Stimulated activated CD4-positive, alpha-beta T cell treated with anti-CD3 and anti-CD28 coated beads, Interleukin-2, amount 100 ng/mL, for 48 hours (primary cell): Measurements from ENCODE around the gene SMARCD1.

Experiments used
- DNase-seq, 2 donors: peaks; one replicate each; pipeline ENCODE4 v3.0.0-alpha.2; 2020

The SMARCD1 gene

GRCh38 chr12:50084775-50085614 is at the start of gene SMARCD1:
Gene SMARCD1 (plus strand): TSS chr12:50085342. CDS start chr12:50085370, 28 bp downstream.
- peak; percentile 75 to 79 for DNase-seq

- DNase-seq, result no peak
Observed at GRCh38 chr12:50038336-50038735, 46.8 kb upstream of the SMARCD1 start.

GRCh38 chr12:50039151-50039835 is 45.8 kb upstream of the SMARCD1 start:
- peak; percentile 93 to 97 for DNase-seq

GRCh38 chr12:50040657-50041056 is 44.5 kb upstream of the SMARCD1 start:
- no peak for DNase-seq

- DNase-seq, result no peak
Observed at GRCh38 chr12:50041062-50041860, 43.9 kb upstream of the SMARCD1 start.

- DNase-seq, result no peak
Observed at GRCh38 chr12:50041962-50042361, 43.2 kb upstream of the SMARCD1 start.

GRCh38 chr12:50042693-50043092 is 42.4 kb upstream of the SMARCD1 start:
- no peak for DNase-seq

- no peak for DNase-seq
Observed at GRCh38 chr12:50043308-50043707, 41.8 kb upstream of the SMARCD1 start.

GRCh38 chr12:50043854-50044253 is 41.3 kb upstream of the SMARCD1 start:
- no peak for DNase-seq

GRCh38 chr12:50047693-50048250 is 37.4 kb upstream of the SMARCD1 start:
- no peak for DNase-seq

GRCh38 chr12:50049254-50050118 is 35.7 kb upstream of the SMARCD1 start:
- no peak for DNase-seq

- DNase-seq, result no peak
Observed at GRCh38 chr12:50050119-50050385, 35.1 kb upstream of the SMARCD1 start.

- DNase-seq, result no peak
Observed at GRCh38 chr12:50050410-50051098, 34.6 kb upstream of the SMARCD1 start.

GRCh38 chr12:50051101-50051806 is 33.9 kb upstream of the SMARCD1 start:
- no peak for DNase-seq

GRCh38 chr12:50052544-50052943 is 32.6 kb upstream of the SMARCD1 start:
- DNase-seq, result no peak

GRCh38 chr12:50052964-50053363 is 32.2 kb upstream of the SMARCD1 start:
- DNase-seq, result no peak

- no peak for DNase-seq
Observed at GRCh38 chr12:50053583-50053982, 31.6 kb upstream of the SMARCD1 start.

GRCh38 chr12:50055831-50056638 is 29.1 kb upstream of the SMARCD1 start:
- peak; percentile 56 to 63 for DNase-seq

GRCh38 chr12:50056639-50056976 is 28.5 kb upstream of the SMARCD1 start:
- no peak for DNase-seq
